Measurements from ENCODE around the gene PSMC3IP.

PSMC3IP gene

DNA sequence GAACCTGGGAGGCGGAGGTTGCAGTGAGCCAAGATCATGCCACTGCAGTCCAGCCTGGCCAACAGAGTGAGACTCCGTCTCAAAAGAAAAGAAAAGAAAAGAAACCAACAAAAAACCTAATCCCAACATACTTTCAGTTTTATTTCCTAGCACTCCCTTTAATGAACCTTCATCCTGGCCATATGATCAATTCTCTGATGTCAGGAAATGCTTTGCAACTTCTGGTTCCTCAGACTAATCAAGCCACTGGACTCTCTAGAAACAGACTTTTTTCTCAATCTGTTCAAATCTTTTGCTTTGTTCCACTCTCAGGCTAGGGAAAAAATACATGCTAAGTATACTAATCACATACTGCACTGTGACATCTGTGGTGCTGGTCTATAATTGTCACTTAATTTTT lies 13.4 kb upstream of the PSMC3IP start:
- no peaks in the 10 kb centered on the region for H4K20me1 ChIP-seq (ENCODE audit: control insufficient read depth, insufficient read depth, low read depth, low read length)
- no peak overlapping the region for H3K4me2 ChIP-seq (ENCODE audit: low read length)
- H3K79me2 ChIP-seq (ENCODE audit: control insufficient read depth, low read length), result no peaks in the 10 kb centered on the region; the same call in 1 of the 2 replicates
- TF ChIP-seq, protein P1, sequence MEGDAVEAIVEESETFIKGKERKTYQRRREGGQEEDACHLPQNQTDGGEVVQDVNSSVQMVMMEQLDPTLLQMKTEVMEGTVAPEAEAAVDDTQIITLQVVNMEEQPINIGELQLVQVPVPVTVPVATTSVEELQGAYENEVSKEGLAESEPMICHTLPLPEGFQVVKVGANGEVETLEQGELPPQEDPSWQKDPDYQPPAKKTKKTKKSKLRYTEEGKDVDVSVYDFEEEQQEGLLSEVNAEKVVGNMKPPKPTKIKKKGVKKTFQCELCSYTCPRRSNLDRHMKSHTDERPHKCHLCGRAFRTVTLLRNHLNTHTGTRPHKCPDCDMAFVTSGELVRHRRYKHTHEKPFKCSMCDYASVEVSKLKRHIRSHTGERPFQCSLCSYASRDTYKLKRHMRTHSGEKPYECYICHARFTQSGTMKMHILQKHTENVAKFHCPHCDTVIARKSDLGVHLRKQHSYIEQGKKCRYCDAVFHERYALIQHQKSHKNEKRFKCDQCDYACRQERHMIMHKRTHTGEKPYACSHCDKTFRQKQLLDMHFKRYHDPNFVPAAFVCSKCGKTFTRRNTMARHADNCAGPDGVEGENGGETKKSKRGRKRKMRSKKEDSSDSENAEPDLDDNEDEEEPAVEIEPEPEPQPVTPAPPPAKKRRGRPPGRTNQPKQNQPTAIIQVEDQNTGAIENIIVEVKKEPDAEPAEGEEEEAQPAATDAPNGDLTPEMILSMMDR (IDR thresholded peaks at IDR 0.05; ENCODE audit: low read depth, low read length, poor library complexity, severe bottlenecking), result no peak
- TF ChIP-seq EZH2phosphoT487 (IDR thresholded peaks at IDR 0.05; ENCODE audit: borderline replicate concordance, low read length), result no peak
- H3K4me3 ChIP-seq (ENCODE audit: low read length), result no peak overlapping the region
- H3K9me2 ChIP-seq (replicated peaks; ENCODE audit: control insufficient read depth, low read length), result no peaks in the 10 kb centered on the region
- H3K27ac ChIP-seq (ENCODE audit: low read depth, low read length), result no peak overlapping the region
- peaks cover 50% of the 10 kb centered on the region for H3K36me3 ChIP-seq (ENCODE audit: control insufficient read depth, low read length)
- H3K4me1 ChIP-seq (ENCODE audit: control insufficient read depth, low read length), result peaks cover 28% of the 10 kb centered on the region
- no peaks in the 10 kb centered on the region for H3K9me3 ChIP-seq (ENCODE audit: control insufficient read depth, insufficient read depth, low read length)
- H3F3A ChIP-seq (ENCODE audit: control insufficient read depth, insufficient read depth), result peaks cover 5% of the 10 kb centered on the region; the same call in 1 of the 2 replicates
- H3K27me3 ChIP-seq (ENCODE audit: control insufficient read depth, low read length), result no peaks in the 10 kb centered on the region

DNA sequence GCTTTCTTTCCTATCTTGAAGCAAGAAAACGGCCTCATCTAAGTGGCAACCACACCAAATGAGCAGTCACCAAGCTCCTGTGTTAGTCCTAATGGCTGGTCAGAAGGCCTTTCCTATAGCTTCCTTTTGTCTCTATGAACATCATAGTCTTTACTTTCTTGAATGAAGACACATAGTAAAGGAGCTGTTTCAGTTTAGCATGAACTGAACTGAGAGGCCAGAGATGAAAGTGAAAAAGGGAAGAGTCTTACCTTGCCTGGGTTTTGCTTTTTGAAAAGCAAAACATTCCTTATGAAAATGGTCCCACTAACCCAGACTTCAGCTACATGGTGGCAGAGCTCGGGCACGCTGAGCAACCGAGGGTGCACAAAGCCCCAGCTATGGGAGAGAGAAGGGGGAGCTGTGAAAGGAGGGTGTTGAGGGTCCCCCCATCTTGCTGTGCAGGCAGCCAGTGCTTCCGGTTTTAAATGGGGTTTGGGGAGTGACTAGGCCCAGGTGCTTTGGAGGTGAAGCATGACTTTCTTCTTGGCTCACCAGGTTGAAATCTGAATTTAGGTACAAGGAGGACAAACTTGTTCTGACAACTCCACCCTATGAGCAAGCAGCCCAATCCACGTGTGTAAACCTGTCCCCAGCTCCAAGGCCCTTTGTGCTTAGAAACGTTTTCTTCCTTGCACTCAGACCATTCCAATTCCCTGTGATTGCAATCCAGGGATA lies 9.1 kb upstream of the PSMC3IP start:
- no peaks in the 10 kb centered on the region for H3K27me3 ChIP-seq (ENCODE audit: control insufficient read depth, low read length)
- H4K20me1 ChIP-seq (ENCODE audit: control insufficient read depth, insufficient read depth, low read depth, low read length), result no peaks in the 10 kb centered on the region
- H3K4me1 ChIP-seq (ENCODE audit: control insufficient read depth, low read length), result peaks cover 28% of the 10 kb centered on the region
- no peaks in the 10 kb centered on the region for H3K9me3 ChIP-seq (ENCODE audit: control insufficient read depth, insufficient read depth, low read length)
- H3K9me2 ChIP-seq (replicated peaks; ENCODE audit: control insufficient read depth, low read length), result no peaks in the 10 kb centered on the region
- no peaks in the 10 kb centered on the region for H3K79me2 ChIP-seq (ENCODE audit: control insufficient read depth, low read length)
- H3K4me3 ChIP-seq (ENCODE audit: low read length), result peak overlapping the region; percentile 7
- H3K27ac ChIP-seq (ENCODE audit: low read depth, low read length), result peak overlapping the region; percentile 56
- H3K4me2 ChIP-seq (ENCODE audit: low read length), result peak overlapping the region; percentile 47
- TF ChIP-seq, protein P1 (IDR thresholded peaks at IDR 0.05; ENCODE audit: low read depth, low read length, poor library complexity, severe bottlenecking), result no peak
- TF ChIP-seq EZH2phosphoT487 (IDR thresholded peaks at IDR 0.05; ENCODE audit: borderline replicate concordance, low read length), result no peak
- H3F3A ChIP-seq (ENCODE audit: control insufficient read depth, insufficient read depth), result peaks cover 5% of the 10 kb centered on the region; the same call in 1 of the 2 replicates
- peaks cover 83% of the 10 kb centered on the region for H3K36me3 ChIP-seq (ENCODE audit: control insufficient read depth, low read length)

DNA sequence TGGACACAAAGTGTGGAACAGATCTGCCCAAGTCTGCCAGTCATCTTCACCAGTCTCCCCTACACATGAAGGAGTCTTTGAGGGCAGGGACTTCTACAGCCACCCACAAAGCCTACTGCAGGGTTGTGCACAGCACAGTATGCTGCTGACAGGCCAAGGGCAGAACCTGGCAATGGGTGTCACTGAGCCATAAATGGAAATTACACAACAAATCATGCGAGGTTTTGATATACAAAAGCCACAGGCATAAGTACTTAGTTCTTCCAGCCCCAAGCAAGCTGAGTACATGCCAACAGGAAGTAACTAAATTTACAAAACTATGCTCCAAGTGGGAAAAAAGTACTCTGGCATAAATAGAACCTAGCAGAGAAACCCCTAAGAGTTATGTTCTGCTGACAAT lies 7.8 kb upstream of the PSMC3IP start:
- Histone ChIP-seq H3K79me2 (ENCODE audit: control insufficient read depth, low read length) (no peaks in the 10 kb centered on the region), H3K27ac (ENCODE audit: low read depth, low read length) (no peak overlapping the region), H3K27me3 (ENCODE audit: control insufficient read depth, low read length) (no peaks in the 10 kb centered on the region), H3K4me3 (ENCODE audit: low read length) (no peak overlapping the region), H3K9me2 (replicated peaks; ENCODE audit: control insufficient read depth, low read length) (no peaks in the 10 kb centered on the region), H3K9me3 (ENCODE audit: control insufficient read depth, insufficient read depth, low read length) (no peaks in the 10 kb centered on the region), H4K20me1 (ENCODE audit: control insufficient read depth, insufficient read depth, low read depth, low read length) (no peaks in the 10 kb centered on the region), H3K4me1 (ENCODE audit: control insufficient read depth, low read length) (peaks cover 28% of the 10 kb centered on the region), H3F3A (ENCODE audit: control insufficient read depth, insufficient read depth) (peaks cover 5% of the 10 kb centered on the region; the same call in 1 of the 2 replicates), H3K4me2 (ENCODE audit: low read length) (no peak overlapping the region), H3K36me3 (ENCODE audit: control insufficient read depth, low read length) (peaks cover 82% of the 10 kb centered on the region)
- no peak for TF ChIP-seq EZH2phosphoT487 (IDR thresholded peaks at IDR 0.05; ENCODE audit: borderline replicate concordance, low read length)
- TF ChIP-seq, protein P1 (IDR thresholded peaks at IDR 0.05; ENCODE audit: low read depth, low read length, poor library complexity, severe bottlenecking), result no peak

All from DOHH2 (cell line).